A673 (cell line): Measurements from ENCODE around the gene CREB3L2. TPM values are rescaled to one million over a fixed set of nuclear protein-coding genes. Genes with fewer than 3 reads are reported as not detected.

Source experiments
- BruUV-seq: library from RNA; stranded (reverse); fragments of 400-500 nt; replicated peaks from 2 replicates; lab custom pipeline; 2021; lab: Mats Ljungman, UMichigan
- CTCF ChIA-PET: fragments of 300-600 bp; sonication (Branson Sonifier 250); formaldehyde crosslinking; loops from one replicate; lab custom pipeline; 2022; ENCODE audit warnings: antibody characterized with exemption; lab: Charles Lee
- POLR2A ChIA-PET: fragments of 300-600 bp; sonication (Branson Sonifier 250); formaldehyde crosslinking; loops from one replicate; lab custom pipeline; 2022; ENCODE audit warnings: antibody characterized with exemption; ENCODE audit not compliant: low non-redundant PET; lab: Charles Lee
- DNase-seq: peaks from one replicate; pipeline ENCODE4 v3.0.0-alpha.2; 2015; ENCODE audit warnings: low spot score
- H3K27ac ChIP-seq: fragments of 200-600 bp; sonication (generic); 2 replicates; pipeline ENCODE4 v1.5.1; 2016; ENCODE audit warnings: mixed run types, low read depth, mild to moderate bottlenecking, mixed read lengths, antibody characterized with exemption, low read length; ENCODE audit not compliant: poor library complexity, severe bottlenecking
- H3K27me3 ChIP-seq: fragments of 200-600 bp; sonication (generic); replicated peaks from 2 replicates; pipeline ENCODE4 v1.6.1; 2017; ENCODE audit warnings: mixed run types, low read depth, mild to moderate bottlenecking, mixed read lengths, antibody characterized with exemption, low read length; ENCODE audit not compliant: insufficient read depth, poor library complexity
- H3K36me3 ChIP-seq: fragments of 200-600 bp; sonication (generic); 2 replicates; pipeline ENCODE4 v1.6.1; 2016; ENCODE audit warnings: mixed run types, mild to moderate bottlenecking, mixed read lengths, antibody characterized with exemption, low read length; ENCODE audit not compliant: insufficient read depth, poor library complexity, severe bottlenecking
- H3K4me1 ChIP-seq: fragments of 200-600 bp; sonication (generic); 2 replicates; pipeline ENCODE4 v1.6.1; 2017; ENCODE audit warnings: mixed run types, mild to moderate bottlenecking, mixed read lengths, antibody characterized with exemption, low read length; ENCODE audit not compliant: insufficient read depth, poor library complexity, severe bottlenecking
- H3K4me3 ChIP-seq: fragments of 200-600 bp; sonication (generic); 2 replicates; pipeline ENCODE4 v1.5.1; 2016; ENCODE audit warnings: low read depth, mixed run types, mild to moderate bottlenecking, mixed read lengths, low read length; ENCODE audit not compliant: poor library complexity, severe bottlenecking
- H3K9me3 ChIP-seq: fragments of 200-600 bp; sonication (generic); 2 replicates; pipeline ENCODE4 v1.6.1; 2016; ENCODE audit warnings: mixed run types, low read depth, mild to moderate bottlenecking, mixed read lengths, antibody characterized with exemption, low read length; ENCODE audit not compliant: poor library complexity, severe bottlenecking
- EZH2 ChIP-seq: fragments of 200-600 bp; sonication (generic); IDR thresholded peaks from 2 replicates; pipeline ENCODE4 v1.6.1; 2017; ENCODE audit warnings: borderline replicate concordance, low read depth, mild to moderate bottlenecking, mixed read lengths, antibody characterized with exemption, low read length; ENCODE audit not compliant: poor library complexity, severe bottlenecking
- intact Hi-C: fragments of 100-400 bp; cut with micrococcal nuclease; formaldehyde crosslinking; loops from one replicate; pipeline ENCODE4 v1.10.0; 2022; ENCODE audit not compliant: unreplicated experiment
- total RNA-seq: library from RNA; stranded (reverse); gene quantifications from 2 replicates; pipeline ENCODE4 v1.2.3, GENCODE V29; 2021
- TF ChIP-seq, protein P1 (sequence below): fragments of 300-800, 200-600 bp; sonication (generic); conservative IDR thresholded peaks from 2 replicates; pipeline ENCODE4 v1.5.1; 2017; ENCODE audit warnings: low read depth, mild to moderate bottlenecking, antibody characterized with exemption, low read length, moderate library complexity, mixed read lengths

CREB3L2 gene
- total RNA-seq, 1 experiment from 2014 or later, result 17.0 TPM

DNA sequence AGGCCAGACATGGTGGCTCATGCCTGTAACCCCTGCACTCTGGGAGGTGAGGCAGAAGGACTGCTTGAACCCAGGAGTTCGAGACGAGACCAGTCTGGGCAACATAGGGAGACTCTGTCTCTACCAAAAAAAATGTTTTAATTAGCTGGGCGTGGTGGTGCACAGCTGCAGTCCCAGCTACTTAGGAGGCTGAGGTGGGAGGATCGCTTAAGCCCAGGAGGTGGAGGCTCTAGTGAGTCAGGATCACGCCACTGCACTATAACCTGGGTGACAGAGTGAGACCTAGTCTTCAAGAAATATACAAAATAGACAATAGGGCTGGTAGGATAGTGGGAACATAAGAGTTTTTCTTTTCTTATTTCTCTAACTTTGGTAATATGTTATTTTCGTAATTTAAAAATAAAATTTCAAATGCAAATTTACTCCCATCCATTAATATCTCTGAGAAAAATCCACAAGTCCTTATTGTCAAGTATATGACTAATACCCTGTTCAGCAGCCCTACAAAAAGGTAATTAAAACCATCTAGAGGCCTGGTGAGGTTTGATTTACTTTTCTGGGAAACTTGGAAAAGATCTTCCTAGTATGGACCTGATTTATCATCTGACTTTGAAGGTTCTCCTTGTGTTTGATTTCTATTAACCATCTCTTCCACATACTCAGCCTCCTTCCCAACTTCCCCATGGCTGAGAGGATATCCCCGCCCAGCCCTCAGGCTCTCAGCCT is 50.0 kb downstream of the CREB3L2 start:
- POLR2A ChIA-PET, result no interaction called here
- no peak for TF ChIP-seq EZH2
- TF ChIP-seq, protein P1, sequence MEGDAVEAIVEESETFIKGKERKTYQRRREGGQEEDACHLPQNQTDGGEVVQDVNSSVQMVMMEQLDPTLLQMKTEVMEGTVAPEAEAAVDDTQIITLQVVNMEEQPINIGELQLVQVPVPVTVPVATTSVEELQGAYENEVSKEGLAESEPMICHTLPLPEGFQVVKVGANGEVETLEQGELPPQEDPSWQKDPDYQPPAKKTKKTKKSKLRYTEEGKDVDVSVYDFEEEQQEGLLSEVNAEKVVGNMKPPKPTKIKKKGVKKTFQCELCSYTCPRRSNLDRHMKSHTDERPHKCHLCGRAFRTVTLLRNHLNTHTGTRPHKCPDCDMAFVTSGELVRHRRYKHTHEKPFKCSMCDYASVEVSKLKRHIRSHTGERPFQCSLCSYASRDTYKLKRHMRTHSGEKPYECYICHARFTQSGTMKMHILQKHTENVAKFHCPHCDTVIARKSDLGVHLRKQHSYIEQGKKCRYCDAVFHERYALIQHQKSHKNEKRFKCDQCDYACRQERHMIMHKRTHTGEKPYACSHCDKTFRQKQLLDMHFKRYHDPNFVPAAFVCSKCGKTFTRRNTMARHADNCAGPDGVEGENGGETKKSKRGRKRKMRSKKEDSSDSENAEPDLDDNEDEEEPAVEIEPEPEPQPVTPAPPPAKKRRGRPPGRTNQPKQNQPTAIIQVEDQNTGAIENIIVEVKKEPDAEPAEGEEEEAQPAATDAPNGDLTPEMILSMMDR, result no peak
- CTCF ChIA-PET, result no interaction called here
- intact Hi-C loops, result no loop called here
- Histone ChIP-seq H3K27me3 (no peaks in the 10 kb centered on the region), H3K36me3 (no peaks in the 10 kb centered on the region), H3K9me3 (no peaks in the 10 kb centered on the region), H3K27ac (no peak overlapping the region), H3K4me1 (peaks cover 5% of the 10 kb centered on the region), H3K4me3 (no peak overlapping the region)
- DNase-seq, result no peak
- BruUV-seq, result no TSS peak

DNA sequence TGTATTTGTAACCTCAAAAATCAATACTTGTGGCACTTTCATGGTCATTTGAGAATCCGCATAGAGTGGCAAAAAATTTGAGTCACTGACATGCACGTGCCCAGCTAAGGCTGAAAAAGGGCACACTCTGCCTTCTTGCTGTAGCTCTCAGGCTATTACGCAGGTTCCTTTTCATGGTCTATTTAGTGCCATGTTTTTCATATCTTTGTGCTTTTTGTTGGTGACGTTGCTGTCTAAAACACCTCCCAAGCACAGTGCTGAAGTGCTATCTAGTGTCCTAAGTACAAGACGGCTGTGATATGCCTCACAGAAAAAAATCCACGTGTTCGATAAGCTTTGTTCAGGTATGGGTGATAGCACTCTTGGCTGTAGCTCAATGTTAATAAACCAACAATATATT is 50.9 kb downstream of the CREB3L2 start:
- CTCF ChIA-PET, result no interaction called here

DNA sequence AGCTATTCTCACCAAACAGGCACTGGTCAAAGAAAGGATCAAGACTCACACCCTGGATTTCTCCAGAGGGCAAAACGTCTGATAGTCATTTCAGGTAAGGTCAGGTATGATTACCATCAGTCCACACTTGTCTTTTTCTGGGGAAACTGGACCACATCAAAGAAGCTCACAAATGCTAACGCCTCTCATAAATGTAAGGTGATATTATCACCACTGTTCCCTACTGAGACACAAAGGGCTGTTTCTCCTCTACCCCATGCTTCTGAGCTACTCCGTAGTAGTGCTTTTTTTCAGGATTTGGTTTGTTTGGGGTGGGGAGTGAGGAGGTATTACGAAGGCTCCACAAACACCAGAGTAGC is 51.6 kb downstream of the CREB3L2 start:
- POLR2A ChIA-PET, result no interaction called here
- TF ChIP-seq, protein P1, result no peak
- no peak for TF ChIP-seq EZH2
- no peaks in the 10 kb centered on the region for H3K36me3 ChIP-seq
- intact Hi-C loops, result no loop called here
- peaks cover 5% of the 10 kb centered on the region for H3K4me1 ChIP-seq
- DNase-seq, result no peak
- H3K4me3 ChIP-seq, result no peak overlapping the region
- no peaks in the 10 kb centered on the region for H3K9me3 ChIP-seq
- BruUV-seq, result no TSS peak
- H3K27me3 ChIP-seq, result no peaks in the 10 kb centered on the region
- H3K27ac ChIP-seq, result no peak overlapping the region
- CTCF ChIA-PET, result no interaction called here

More for the DNA sequence above, 50.9 kb downstream of the CREB3L2 start:
- no peak for TF ChIP-seq EZH2
- TF ChIP-seq, protein P1, result no peak
- Histone ChIP-seq H3K36me3 (no peaks in the 10 kb centered on the region), H3K9me3 (no peaks in the 10 kb centered on the region), H3K27ac (no peak overlapping the region), H3K4me3 (no peak overlapping the region), H3K4me1 (peaks cover 5% of the 10 kb centered on the region), H3K27me3 (no peaks in the 10 kb centered on the region)
- BruUV-seq, result no TSS peak
- POLR2A ChIA-PET, result no interaction called here
- no peak for DNase-seq
- intact Hi-C loops, result no loop called here
